SU-DHL-6 (cell line): Measurements from ENCODE around the gene SCAPER.

Experiments
- H2AFZ ChIP-seq: fragments of 200-600 bp; sonication (generic); 2 replicates; pipeline ENCODE4 v1.6.1; 2014; ENCODE audit warnings: low read depth, mild to moderate bottlenecking, moderate library complexity, mixed read lengths, antibody characterized with exemption, low read length; ENCODE audit not compliant: severe bottlenecking
- H3F3A ChIP-seq: fragments of 200-600 bp; shearing (Covaris generic); 2 replicates; pipeline ENCODE4 v1.6.0; 2016; ENCODE audit warnings: antibody characterized with exemption, mild to moderate bottlenecking; ENCODE audit not compliant: insufficient read depth
- H3K27ac ChIP-seq: fragments of 200-600 bp; sonication (generic); 2 replicates; pipeline ENCODE4 v1.5.1; 2016; ENCODE audit warnings: low read depth, mild to moderate bottlenecking, low read length, moderate library complexity, mixed read lengths
- H3K27me3 ChIP-seq: fragments of 200-600 bp; sonication (generic), shearing (Covaris generic); 2 replicates; pipeline ENCODE4 v1.6.0; 2014; ENCODE audit warnings: mild to moderate bottlenecking, low read length
- H3K36me3 ChIP-seq: fragments of 200-600 bp; sonication (generic); 2 replicates; pipeline ENCODE4 v1.6.1; 2014; ENCODE audit warnings: mild to moderate bottlenecking, low read length, mixed read lengths
- H3K4me2 ChIP-seq: fragments of 300-600, 200-600 bp; shearing (Covaris generic), sonication (generic); 2 replicates; pipeline ENCODE4 v1.6.0; 2014; ENCODE audit warnings: low read length, low read depth, mild to moderate bottlenecking; ENCODE audit not compliant: poor library complexity, severe bottlenecking
- H3K4me3 ChIP-seq: fragments of 200-600 bp; sonication (generic); 2 replicates; pipeline ENCODE4 v1.5.1; 2014; ENCODE audit warnings: antibody characterized with exemption, low read length, mild to moderate bottlenecking, mixed read lengths; ENCODE audit not compliant: insufficient read depth, poor library complexity, severe bottlenecking
- H3K79me2 ChIP-seq: fragments of 200-600 bp; sonication (generic); 2 replicates; pipeline ENCODE4 v1.6.1; 2014; ENCODE audit warnings: mild to moderate bottlenecking, low read length, moderate library complexity; ENCODE audit not compliant: insufficient read depth
- H3K9ac ChIP-seq: fragments of 200-600 bp; sonication (generic); 2 replicates; pipeline ENCODE4 v1.7.0; 2014; ENCODE audit warnings: mild to moderate bottlenecking, low read length
- H3K9me2 ChIP-seq: fragments of 200-600 bp; sonication (generic); replicated peaks from 2 replicates; pipeline ENCODE4 v1.6.1; 2014; ENCODE audit warnings: low read length; ENCODE audit not compliant: insufficient read depth
- H3K9me3 ChIP-seq: fragments of 200-600 bp; sonication (generic); 2 replicates; pipeline ENCODE4 v1.6.1; 2014; ENCODE audit warnings: low read length, mixed read lengths; ENCODE audit not compliant: insufficient read depth
- H4K20me1 ChIP-seq: fragments of 200-600 bp; sonication (generic); 2 replicates; pipeline ENCODE4 v1.6.1; 2014; ENCODE audit warnings: low read depth, mild to moderate bottlenecking, antibody characterized with exemption, low read length, moderate library complexity, mixed read lengths
- CTCF ChIP-seq: fragments of 200-600 bp; sonication (generic); IDR thresholded peaks from one replicate; pipeline ENCODE4 v1.5.1; 2017; ENCODE audit warnings: antibody characterized with exemption, mild to moderate bottlenecking, low read length, moderate library complexity; ENCODE audit not compliant: insufficient read depth, poor library complexity, severe bottlenecking
- EZH2phosphoT487 ChIP-seq: fragments of 200-600 bp; sonication (generic), shearing (Covaris generic); conservative IDR thresholded peaks from 2 replicates; pipeline ENCODE4 v1.6.1; 2018; ENCODE audit warnings: mild to moderate bottlenecking, antibody characterized with exemption, low read length, moderate library complexity, mixed read lengths

Gene SCAPER

GRCh38 chr15:76951220-76951619, 46.1 kb upstream of the SCAPER start:
- no peaks in the 10 kb centered on the region for H3K9me2 ChIP-seq
- no peaks in the 10 kb centered on the region for H3K9me3 ChIP-seq
- H3K36me3 ChIP-seq = peaks cover 18% of the 10 kb centered on the region; the same call in 1 of the 2 replicates
- TF ChIP-seq EZH2phosphoT487 (no peak), CTCF (no peak)
- no peaks in the 10 kb centered on the region for H3K79me2 ChIP-seq
- H4K20me1 ChIP-seq = no peaks in the 10 kb centered on the region
- no peak overlapping the region for H2AFZ ChIP-seq
- no peak overlapping the region for H3K27ac ChIP-seq
- no peak overlapping the region for H3K4me3 ChIP-seq
- H3K4me2 ChIP-seq = no peak overlapping the region
- H3K27me3 ChIP-seq = no peaks in the 10 kb centered on the region
- no peaks in the 10 kb centered on the region for H3F3A ChIP-seq
- H3K9ac ChIP-seq = no peak overlapping the region

- Histone ChIP-seq H4K20me1 (no peaks in the 10 kb centered on the region), H3F3A (no peaks in the 10 kb centered on the region), H3K4me2 (no peak overlapping the region), H3K9me2 (no peaks in the 10 kb centered on the region), H3K27me3 (no peaks in the 10 kb centered on the region), H3K9me3 (no peaks in the 10 kb centered on the region), H3K79me2 (no peaks in the 10 kb centered on the region), H3K4me3 (no peak overlapping the region), H2AFZ (no peak overlapping the region), H3K9ac (no peak overlapping the region), H3K27ac (no peak overlapping the region), H3K36me3 (peaks cover 18% of the 10 kb centered on the region; the same call in 1 of the 2 replicates)
- TF ChIP-seq CTCF (no peak), EZH2phosphoT487 (no peak)
Measured at GRCh38 chr15:76947454-76947853, 42.3 kb upstream of the SCAPER start.

DNA sequence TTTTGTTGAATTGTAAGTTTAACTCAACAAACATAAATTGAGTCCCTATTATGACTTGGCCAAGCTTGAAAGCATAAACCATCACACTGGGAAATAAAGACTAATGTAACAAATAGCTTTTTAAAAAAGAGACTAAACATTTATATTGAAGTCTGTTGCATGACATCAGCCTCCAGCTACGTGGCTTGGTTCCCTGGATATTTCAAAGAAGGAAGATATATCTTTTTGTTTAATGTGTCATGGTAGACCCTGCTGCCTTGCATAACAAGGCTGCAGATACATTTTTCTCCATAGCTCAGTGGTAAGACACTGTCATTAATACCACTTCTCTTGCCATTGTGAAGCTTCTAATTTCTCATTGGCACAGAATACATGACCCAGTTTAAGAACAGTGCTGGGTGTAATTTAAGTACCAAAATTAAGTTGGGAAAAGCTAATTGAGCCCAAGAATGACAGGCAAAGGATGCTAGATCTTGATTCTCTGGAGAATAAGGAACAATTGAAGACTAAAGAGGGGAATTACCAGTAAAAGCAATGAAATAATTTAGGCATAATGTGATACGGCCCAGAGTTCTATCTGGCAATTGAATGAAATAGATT, 40.5 kb upstream of the SCAPER start:
- Histone ChIP-seq H3F3A (no peaks in the 10 kb centered on the region), H3K9ac (no peak overlapping the region), H3K79me2 (no peaks in the 10 kb centered on the region), H3K27ac (no peak overlapping the region), H3K4me3 (no peak overlapping the region), H3K36me3 (peaks cover 18% of the 10 kb centered on the region; the same call in 1 of the 2 replicates), H2AFZ (no peak overlapping the region), H3K9me2 (no peaks in the 10 kb centered on the region), H4K20me1 (no peaks in the 10 kb centered on the region), H3K9me3 (no peaks in the 10 kb centered on the region), H3K4me2 (no peak overlapping the region), H3K27me3 (no peaks in the 10 kb centered on the region)
- no peak for TF ChIP-seq CTCF
- TF ChIP-seq EZH2phosphoT487 = no peak

DNA sequence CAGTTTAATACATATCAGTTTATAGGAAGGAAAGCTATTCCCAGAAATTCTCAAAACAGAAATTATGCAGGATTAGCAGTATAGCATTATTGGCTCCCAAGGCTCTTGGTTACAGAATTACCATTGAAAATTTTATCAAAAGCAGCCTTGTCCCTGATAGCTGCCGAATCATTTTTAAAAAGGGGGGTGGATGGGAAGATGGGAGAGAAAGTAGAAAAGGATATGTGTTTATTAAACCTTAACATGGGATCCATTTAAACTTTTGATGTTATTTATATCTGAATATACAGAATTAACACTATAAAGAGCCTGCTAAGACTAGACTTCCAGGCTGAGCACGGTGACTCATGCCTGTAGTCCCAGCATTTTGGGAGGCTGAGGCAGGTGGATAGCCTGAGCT, 37.2 kb upstream of the SCAPER start:
- Histone ChIP-seq H3K27ac (no peak overlapping the region), H3K36me3 (0 out of 2 replicates have a peak, but pooled peaks cover 4% of the 10 kb centered on the region), H2AFZ (no peak overlapping the region)

More for the DNA sequence above, 37.2 kb upstream of the SCAPER start:
- H3K9me3 ChIP-seq = no peaks in the 10 kb centered on the region
- no peaks in the 10 kb centered on the region; the same call in 1 of the 2 replicates for H3F3A ChIP-seq
- H3K27me3 ChIP-seq = no peaks in the 10 kb centered on the region
- no peaks in the 10 kb centered on the region for H3K9me2 ChIP-seq
- no peak overlapping the region for H3K9ac ChIP-seq
- TF ChIP-seq CTCF (no peak), EZH2phosphoT487 (no peak)
- H4K20me1 ChIP-seq = no peaks in the 10 kb centered on the region
- no peak overlapping the region for H3K4me2 ChIP-seq
- no peak overlapping the region for H3K4me3 ChIP-seq
- no peaks in the 10 kb centered on the region for H3K79me2 ChIP-seq
